GM12878 (cell line): ENCODE data around the gene SF1. TPM values are rescaled to one million over a fixed set of nuclear protein-coding genes. Genes with fewer than 3 reads are reported as not detected.

ENCODE experiments used
- ATAC-seq: fragments of 200-7000 bp; cut with Tn5 transposase; 3 replicates; pipeline ENCODE4 v1.9.1; 2020; ENCODE audit warnings: mild to moderate bottlenecking, moderate library complexity
- BruUV-seq: library from RNA; stranded (reverse); fragments of 400-500 nt; replicated peaks from 2 replicates; lab custom pipeline; 2021; lab: Mats Ljungman, UMichigan
- CTCF ChIA-PET: fragments of 300-600 bp; sonication (Branson Sonifier 250); formaldehyde crosslinking; extraction: SDS; loops from one replicate; lab custom pipeline; 2021; ENCODE audit warnings: inconsistent platforms; lab: Yijun Ruan, JAX
- POLR2A ChIA-PET: fragments of 350-600 bp; formaldehyde crosslinking; extraction: SDS; loops from one replicate; lab custom pipeline; 2021; ENCODE audit warnings: inconsistent platforms; lab: Charles Lee
- RAD21 ChIA-PET: fragments of 300-600 bp; sonication (Branson Sonifier 250); formaldehyde crosslinking; loops from one replicate; lab custom pipeline; 2023; ENCODE audit warnings: antibody characterized with exemption; ENCODE audit not compliant: unreplicated experiment; lab: Charles Lee
- SMC1A ChIA-PET: fragments of 300-600 bp; sonication (Branson Sonifier 250); formaldehyde crosslinking; loops from one replicate; lab custom pipeline; 2023; ENCODE audit not compliant: unreplicated experiment, uncharacterized antibody; lab: Charles Lee
- DNase-seq: peaks from one replicate; pipeline ENCODE4 v3.0.0-alpha.2; 2011; ENCODE audit warnings: low read depth, low spot score
- FAIRE-seq: peaks from 3 replicates; lab custom pipeline; 2011; peaks lifted over from hg19 to GRCh38; lab: Jason Lieb, UNC
- H2AFZ ChIP-seq: 2 replicates; pipeline ENCODE4 v1.6.0; 2011; ENCODE audit warnings: low read depth, low read length, control low read depth; ENCODE audit not compliant: control insufficient read depth
- H3K27ac ChIP-seq: 2 replicates; pipeline ENCODE4 v1.5.1; 2011; ENCODE audit warnings: control low read depth; ENCODE audit not compliant: control insufficient read depth, insufficient read depth
- H3K27me3 ChIP-seq, 2 experiments: replicated peaks in 1 of 2; 2 replicates each; pipeline versions ENCODE4 v1.6.0 to v1.6.1; 2011; ENCODE audit warnings: low read length in 1 of 2; ENCODE audit not compliant: control insufficient read depth in 2 of 2, insufficient read depth in 2 of 2
- H3K36me3 ChIP-seq, 2 experiments: 2 replicates each; pipeline ENCODE4 v1.5.1; 2011; ENCODE audit warnings: low read length in 1 of 2; ENCODE audit not compliant: control insufficient read depth in 2 of 2, insufficient read depth in 2 of 2
- H3K4me1 ChIP-seq: 2 replicates; pipeline ENCODE4 v1.6.1; 2011; ENCODE audit warnings: mild to moderate bottlenecking, low read length, moderate library complexity, mixed read lengths; ENCODE audit not compliant: control insufficient read depth, insufficient read depth
- H3K4me2 ChIP-seq: 2 replicates; pipeline ENCODE4 v1.6.0; 2011; ENCODE audit warnings: control low read depth; ENCODE audit not compliant: control insufficient read depth, insufficient read depth
- H3K4me3 ChIP-seq: fragments of 200-600 bp; sonication (generic); 2 replicates; pipeline ENCODE4 v1.5.1; 2016
- H3K79me2 ChIP-seq: 2 replicates; pipeline ENCODE4 v1.6.0; 2011; ENCODE audit warnings: low read length; ENCODE audit not compliant: control insufficient read depth, insufficient read depth
- H3K9ac ChIP-seq: 2 replicates; pipeline ENCODE4 v1.8.0; 2011; ENCODE audit warnings: low read length, control low read depth, mixed read lengths; ENCODE audit not compliant: control insufficient read depth, insufficient read depth
- H3K9me3 ChIP-seq: replicated peaks from 3 replicates; pipeline ENCODE4 v1.5.1; 2011; ENCODE audit warnings: mild to moderate bottlenecking, low read length; ENCODE audit not compliant: control insufficient read depth, insufficient read depth
- H4K20me1 ChIP-seq: 2 replicates; pipeline ENCODE4 v1.6.0; 2011; ENCODE audit not compliant: control insufficient read depth, insufficient read depth
- CTCF ChIP-seq, 3 experiments: IDR thresholded peaks in 2 of 3; conservative IDR thresholded peaks in 1 of 3; 2 replicates each; pipeline ENCODE4 v1.5.1; 2011; ENCODE audit warnings: low read depth in 3 of 3, low read length in 3 of 3, mild to moderate bottlenecking in 3 of 3, control low read depth in 2 of 3, moderate library complexity in 2 of 3, inconsistent platforms in 1 of 3, mixed read lengths in 1 of 3; ENCODE audit not compliant: control insufficient read depth in 2 of 3, insufficient read depth in 1 of 3; ENCODE audit errors: extremely low read depth in 1 of 3
- PRDM15 ChIP-seq: fragments of 450-650 bp; formaldehyde crosslinking; IDR thresholded peaks from 2 replicates; pipeline ENCODE4 v1.4.0; 2020; ENCODE audit warnings: mild to moderate bottlenecking, moderate library complexity
- WGBS: methylation state at CpG from one replicate; pipeline ENCODE4 v1.1.6; 2016; ENCODE audit warnings: low lambda C conversion rate; ENCODE audit not compliant: insufficient replicate concordance, insufficient coverage; ENCODE audit errors: missing lambda C conversion rate; 5-methylcytosine and 5-hydroxymethylcytosine counted together
- in situ Hi-C: fragments of 300-500 bp; cut with MboI; formaldehyde crosslinking; loops from 9 replicates; pipeline ENCODE4 v1.14.3; 2018; ENCODE audit warnings: mixed read lengths
- intact Hi-C: fragments of 100-400 bp; cut with micrococcal nuclease; formaldehyde crosslinking; loops from one replicate; pipeline ENCODE4 v1.14.2; 2022; ENCODE audit not compliant: unreplicated experiment
- polyA plus RNA-seq, 11 experiments: library from polyadenylated mRNA; depleted of rRNA in 4 of 11; unstranded in 6 of 11; stranded (reverse) in 5 of 11; fragments of >200 nt; fragmentation: Nextera tagmentation in 4 of 11; fragmentation: Illumina TruSeq in 1 of 11; extraction: Ambion mirVana in 4 of 11; extraction: Trizol in 1 of 11; gene quantifications; 1 replicate in 1 of 11; 2 replicates in 10 of 11; pipeline versions ENCODE4 v1.2.1 to v1.2.3, GENCODE V29; 2011 to 2016; ENCODE audit warnings: inconsistent platforms in 2 of 11, missing spikeins in 2 of 11, low read depth in 1 of 11
- total RNA-seq, 4 experiments: library from RNA; depleted of rRNA in 3 of 4; stranded (reverse); fragments of >200 nt in 3 of 4; fragmentation: Illumina TruSeq in 1 of 4; extraction: Trizol in 1 of 4; gene quantifications; 2 replicates each; pipeline versions ENCODE4 v1.2.1 to v1.2.3, GENCODE V29; 2013 to 2021

SF1 gene
- total and polyA plus RNA-seq, 10 of the 15 experiments (the other 5 are each of a cell fraction or from before 2014, with no cell fraction given), result 13.6 to 337 (median 103) TPM

- Histone ChIP-seq H3K9me3 (no peaks in the 10 kb centered on the region), H2AFZ (no peak overlapping the region), H4K20me1 (no peaks in the 10 kb centered on the region), H3K36me3 (peaks cover 0 to 5% of the 10 kb centered on the region in 2 experiments; a peak in 3 of 4 replicates), H3K9ac (peak overlapping the region; percentile 67; the same call in 1 of the 2 replicates), H3K27me3 (no peaks in the 10 kb centered on the region), H3K4me3 (peak overlapping the region; percentile 81; the same call in 1 of the 2 replicates), H3K4me1 (peaks cover 38% of the 10 kb centered on the region), H3K4me2 (peak overlapping the region; percentile 97), H3K79me2 (peaks cover 30% of the 10 kb centered on the region), H3K27ac (no peak overlapping the region)
- no peak for DNase-seq
- WGBS, result 90% methylated on average over 41 of the region's 41 CpGs
- ChIA-PET SMC1A (interaction anchor here (1.0 to 1.5 kb wide), 2 partner anchors 44 to 317 kb away, joined by 4 read pairs; partner anchors contain the start of genes FAU and MRPL49), POLR2A (interaction anchor here (0.7 to 5.4 kb wide), 2 partner anchors 25 to 32 kb away, joined by 3 to 33 read pairs; partner anchors contain the start of gene SF1), CTCF (interaction anchor here (0.5 to 5.8 kb wide), 5 partner anchors 10 to 65 kb away, joined by 3 to 41 read pairs (median 4); no protein-coding TSS in a partner anchor), RAD21 (interaction anchor here (2.8 kb wide), 1 partner anchor 26 kb away, joined by 12 read pairs; the partner anchor contains the start of gene SF1)
- no TSS peak for BruUV-seq
- in situ Hi-C loops, result no loop called here
- FAIRE-seq, result no peak
- TF ChIP-seq PRDM15 (CRISPR knock-in tag) (no peak), CTCF (IDR thresholded peaks at IDR 0.05 in 2 of 3, conservative IDR thresholded peaks at IDR 0.05 in 1 of 3; ENCODE audit: control insufficient read depth in 2 of 3, extremely low read depth in 1 of 3, insufficient read depth in 1 of 3, low read depth in 3 of 3, low read length in 3 of 3) (peak in 1 of 3 experiments; percentile 18; a peak in 1 of 6 replicates)
- ATAC-seq, result no peak
- intact Hi-C loops, result no loop called here
These were observed 26.2 kb upstream of the SF1 start for GRCh38 chr11:64804346-64805210.
